Endothelial cell of umbilical vein (primary cell): ENCODE data around the gene CACNA1C. TPM values are rescaled to one million over a fixed set of nuclear protein-coding genes. Genes with fewer than 3 reads are reported as not detected.

Source experiments
- BruUV-seq: library from RNA; stranded (reverse); fragments of 400-500 nt; replicated peaks from 2 replicates; lab custom pipeline; 2021; lab: Mats Ljungman, UMichigan
- CTCF ChIA-PET: fragments of 300-600, 350-600 bp; sonication (Branson Sonifier 250); formaldehyde crosslinking; loops from one replicate; lab custom pipeline; 2021; ENCODE audit warnings: antibody characterized with exemption, inconsistent platforms; lab: Charles Lee
- POLR2A ChIA-PET: fragments of 300-600, 350-600 bp; sonication (Branson Sonifier 250); formaldehyde crosslinking; loops from one replicate; lab custom pipeline; 2021; ENCODE audit warnings: antibody characterized with exemption, inconsistent platforms; lab: Charles Lee
- DNase-seq: peaks from one replicate; pipeline ENCODE4 v3.0.0-alpha.2; 2011; ENCODE audit warnings: low read depth, low spot score
- FAIRE-seq: peaks from 2 replicates; lab custom pipeline; 2011; peaks lifted over from hg19 to GRCh38; lab: Jason Lieb, UNC
- H2AFZ ChIP-seq: 2 replicates; pipeline ENCODE4 v1.6.0; 2012; ENCODE audit warnings: low read depth, low read length, control low read depth, inconsistent platforms
- H3K27ac ChIP-seq: 2 replicates; pipeline ENCODE4 v1.5.1; 2011; ENCODE audit warnings: low read depth, mild to moderate bottlenecking, control low read depth, low read length, moderate library complexity; ENCODE audit not compliant: insufficient read depth
- H3K27me3 ChIP-seq, 2 experiments: 2 replicates each; pipeline versions ENCODE4 v1.6.0 to v1.6.1; 2011; ENCODE audit warnings: low read length in 2 of 2, mixed read lengths in 1 of 2; ENCODE audit not compliant: control insufficient read depth in 2 of 2, insufficient read depth in 2 of 2
- H3K36me3 ChIP-seq, 2 experiments: 2 replicates in 1 of 2; 3 replicates in 1 of 2; pipeline ENCODE4 v1.5.1; 2011; ENCODE audit warnings: low read length in 2 of 2, mild to moderate bottlenecking in 1 of 2, moderate library complexity in 1 of 2; ENCODE audit not compliant: control insufficient read depth in 2 of 2, insufficient read depth in 2 of 2; ENCODE audit errors: extremely low read depth in 1 of 2
- H3K4me1 ChIP-seq: 3 replicates; pipeline ENCODE4 v1.5.1; 2011; ENCODE audit warnings: mild to moderate bottlenecking, low read length; ENCODE audit not compliant: control insufficient read depth, insufficient read depth; ENCODE audit errors: extremely low read depth
- H3K4me2 ChIP-seq: 2 replicates; pipeline ENCODE4 v1.6.1; 2011; ENCODE audit warnings: low read length, control low read depth, mixed read lengths; ENCODE audit not compliant: insufficient read depth
- H3K4me3 ChIP-seq, 3 experiments: fragments of 200-600 bp in 1 of 3; sonication (generic), shearing (Covaris generic) in 1 of 3; replicated peaks in 1 of 3; 2 replicates each; pipeline ENCODE4 v1.5.1; 2011 to 2016; ENCODE audit warnings: control low read depth in 3 of 3, low read length in 3 of 3, mild to moderate bottlenecking in 2 of 3, inconsistent platforms in 1 of 3, low read depth in 1 of 3, moderate library complexity in 1 of 3; ENCODE audit not compliant: insufficient read depth in 1 of 3
- H3K79me2 ChIP-seq: 2 replicates; pipeline ENCODE4 v1.6.0; 2012; ENCODE audit warnings: low read length, inconsistent platforms; ENCODE audit not compliant: control insufficient read depth, insufficient read depth
- H3K9ac ChIP-seq: replicated peaks from 2 replicates; pipeline ENCODE3; 2011; ENCODE audit warnings: low read length, control low read depth; ENCODE audit not compliant: insufficient read depth; ENCODE audit errors: extremely low read depth
- H3K9me1 ChIP-seq: replicated peaks from 3 replicates; pipeline ENCODE4 v1.6.0; 2011; ENCODE audit warnings: mild to moderate bottlenecking, low read length; ENCODE audit not compliant: control insufficient read depth, insufficient read depth; ENCODE audit errors: extremely low read depth
- H3K9me3 ChIP-seq: replicated peaks from 2 replicates; pipeline ENCODE4 v1.5.1; 2012; ENCODE audit warnings: low read length, inconsistent platforms; ENCODE audit not compliant: control insufficient read depth, insufficient read depth
- H4K20me1 ChIP-seq: replicated peaks from 2 replicates; pipeline ENCODE3; 2011; ENCODE audit warnings: mild to moderate bottlenecking, low read length; ENCODE audit not compliant: control insufficient read depth, insufficient read depth; ENCODE audit errors: extremely low read depth
- EZH2 ChIP-seq: IDR thresholded peaks from 2 replicates; pipeline ENCODE4 v1.6.1; 2012; ENCODE audit warnings: borderline replicate concordance, low read depth, mild to moderate bottlenecking, moderate library complexity, low read length, inconsistent platforms; ENCODE audit not compliant: severe bottlenecking
- FOS ChIP-seq: IDR thresholded peaks from 2 replicates; pipeline ENCODE4 v1.6.1; 2011; ENCODE audit warnings: mild to moderate bottlenecking, low read length, moderate library complexity, borderline replicate concordance; ENCODE audit not compliant: insufficient read depth
- GATA2 ChIP-seq: IDR thresholded peaks from 2 replicates; pipeline ENCODE4 v1.7.0; 2011; ENCODE audit warnings: low read depth, mild to moderate bottlenecking, moderate library complexity, mixed read lengths, low read length; ENCODE audit not compliant: insufficient read length, insufficient read depth
- JUN ChIP-seq: IDR thresholded peaks from 2 replicates; pipeline ENCODE4 v1.6.1; 2011; ENCODE audit warnings: borderline replicate concordance, low read depth; ENCODE audit not compliant: insufficient read length, insufficient read depth
- MYC ChIP-seq: IDR thresholded peaks from one replicate; pipeline ENCODE4 v1.6.1; 2011; ENCODE audit warnings: mild to moderate bottlenecking, low read depth, low read length
- POLR2A ChIP-seq: IDR thresholded peaks from 2 replicates; pipeline ENCODE4 v1.6.1; 2012; ENCODE audit warnings: low read depth, mild to moderate bottlenecking, control low read depth, low read length
- POLR2AphosphoS5 ChIP-seq: IDR thresholded peaks from 2 replicates; pipeline ENCODE4 v1.6.1; 2012; ENCODE audit warnings: low read depth, mild to moderate bottlenecking, control low read depth, low read length, moderate library complexity; ENCODE audit not compliant: insufficient read depth
- dilution Hi-C: fragments of 300-500 bp; cut with MboI; formaldehyde crosslinking; loops from one replicate; pipeline ENCODE4 v1.15.0; 2019; ENCODE audit warnings: low sequenced_read_pairs; ENCODE audit not compliant: extremely low pct_ligation_motif_present
- intact Hi-C: fragments of 100-400 bp; cut with micrococcal nuclease; formaldehyde crosslinking; loops from one replicate; pipeline ENCODE4 v1.10.0; 2022
- polyA plus RNA-seq, 4 experiments: library from polyadenylated mRNA; depleted of rRNA in 3 of 4; stranded (reverse) in 3 of 4; unstranded in 1 of 4; fragments of >200 nt; gene quantifications; 2 replicates each; pipeline versions ENCODE4 v1.2.1 to v1.2.3, GENCODE V29; 2011 to 2012; ENCODE audit warnings: missing spikeins in 1 of 4
- total RNA-seq: library from RNA; stranded (reverse); gene quantifications from 2 replicates; pipeline ENCODE4 v1.2.3, GENCODE V29; 2021
- TF ChIP-seq, protein P1 (sequence below): IDR thresholded peaks from 2 replicates; pipeline ENCODE4 v1.6.1; 2011; ENCODE audit not compliant: insufficient read depth, insufficient read length
- TF ChIP-seq, protein P2 (sequence below), 2 donors: IDR thresholded peaks; 1 replicate in 1 of 2; 2 replicates in 1 of 2; pipeline ENCODE4 v1.5.1; 2011; ENCODE audit warnings: low read length in 2 of 2, mild to moderate bottlenecking in 2 of 2, moderate library complexity in 2 of 2, control low read depth in 1 of 2, inconsistent platforms in 1 of 2, low read depth in 1 of 2; ENCODE audit not compliant: insufficient read depth in 1 of 2; ENCODE audit errors: extremely low read depth in 1 of 2

CACNA1C gene
- total and polyA plus RNA-seq, 2 donors (not counting 3 experiments of a cell fraction or from before 2014, with no cell fraction given): not detected

DNA sequence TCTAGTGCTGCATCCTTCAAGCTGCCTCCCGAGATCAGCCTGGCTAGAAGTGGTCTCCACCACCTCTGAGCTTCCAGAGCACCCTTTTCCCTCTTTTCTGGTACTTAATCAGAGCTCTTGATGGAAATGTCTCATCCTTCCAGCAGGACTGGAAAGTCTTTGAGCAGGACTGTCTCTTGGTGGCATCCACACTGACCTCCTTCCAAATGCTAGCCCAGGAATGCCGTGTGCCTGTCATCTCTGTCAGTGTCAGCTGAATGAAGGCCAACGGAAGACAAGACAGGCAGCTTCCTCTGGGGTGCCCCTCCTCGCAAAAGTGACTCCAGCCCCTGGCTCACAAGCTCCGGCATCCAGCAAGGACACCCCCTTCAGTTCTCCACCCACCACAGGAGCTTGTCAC lies 570.7 kb downstream of the CACNA1C start:
- no peak for FAIRE-seq
- H3K4me2 ChIP-seq: no peak overlapping the region
- H3K9me1 ChIP-seq: no peaks in the 10 kb centered on the region
- CTCF ChIA-PET: interaction anchor here (0.8 to 1.7 kb wide), 2 partner anchors 10 to 59 kb away, joined by 3 to 4 read pairs; no protein-coding TSS in a partner anchor
- H3K4me3 ChIP-seq: no peak overlapping the region
- H3K79me2 ChIP-seq: no peaks in the 10 kb centered on the region
- dilution Hi-C loops (no loop called here), intact Hi-C loops (no loop called here)
- H3K27ac ChIP-seq: no peak overlapping the region
- no peaks in the 10 kb centered on the region for H3K4me1 ChIP-seq
- POLR2A ChIA-PET: no interaction called here
- no peaks in the 10 kb centered on the region for H3K36me3 ChIP-seq
- H3K9me3 ChIP-seq: no peaks in the 10 kb centered on the region
- no peaks in the 10 kb centered on the region for H4K20me1 ChIP-seq
- BruUV-seq: no TSS peak
- TF ChIP-seq GATA2 (no peak), POLR2A (no peak), FOS (no peak), EZH2 (no peak), MYC (no peak), POLR2AphosphoS5 (no peak), JUN (no peak)
- TF ChIP-seq, protein P1, sequence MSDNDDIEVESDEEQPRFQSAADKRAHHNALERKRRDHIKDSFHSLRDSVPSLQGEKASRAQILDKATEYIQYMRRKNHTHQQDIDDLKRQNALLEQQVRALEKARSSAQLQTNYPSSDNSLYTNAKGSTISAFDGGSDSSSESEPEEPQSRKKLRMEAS: no peak
- TF ChIP-seq, protein P2, sequence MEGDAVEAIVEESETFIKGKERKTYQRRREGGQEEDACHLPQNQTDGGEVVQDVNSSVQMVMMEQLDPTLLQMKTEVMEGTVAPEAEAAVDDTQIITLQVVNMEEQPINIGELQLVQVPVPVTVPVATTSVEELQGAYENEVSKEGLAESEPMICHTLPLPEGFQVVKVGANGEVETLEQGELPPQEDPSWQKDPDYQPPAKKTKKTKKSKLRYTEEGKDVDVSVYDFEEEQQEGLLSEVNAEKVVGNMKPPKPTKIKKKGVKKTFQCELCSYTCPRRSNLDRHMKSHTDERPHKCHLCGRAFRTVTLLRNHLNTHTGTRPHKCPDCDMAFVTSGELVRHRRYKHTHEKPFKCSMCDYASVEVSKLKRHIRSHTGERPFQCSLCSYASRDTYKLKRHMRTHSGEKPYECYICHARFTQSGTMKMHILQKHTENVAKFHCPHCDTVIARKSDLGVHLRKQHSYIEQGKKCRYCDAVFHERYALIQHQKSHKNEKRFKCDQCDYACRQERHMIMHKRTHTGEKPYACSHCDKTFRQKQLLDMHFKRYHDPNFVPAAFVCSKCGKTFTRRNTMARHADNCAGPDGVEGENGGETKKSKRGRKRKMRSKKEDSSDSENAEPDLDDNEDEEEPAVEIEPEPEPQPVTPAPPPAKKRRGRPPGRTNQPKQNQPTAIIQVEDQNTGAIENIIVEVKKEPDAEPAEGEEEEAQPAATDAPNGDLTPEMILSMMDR (IDR thresholded peaks at IDR 0.05; ENCODE audit: extremely low read depth in 1 of 2, insufficient read depth in 1 of 2, low read depth in 1 of 2, low read length in 2 of 2): no peak
- no peak overlapping the region for H3K9ac ChIP-seq
- H2AFZ ChIP-seq: no peak overlapping the region
- H3K27me3 ChIP-seq: peaks cover 0 to 4% of the 10 kb centered on the region in 2 experiments
- no peak for DNase-seq
